ENCODE measurements around the gene PHOSPHO1.

GRCh38 chr17:49194297-49194607, 36.3 kb downstream of the PHOSPHO1 start:
- no peak for TF ChIP-seq CTCF (IDR thresholded peaks at IDR 0.05; ENCODE audit: poor library complexity)
- no peak for TF ChIP-seq EZH2 (IDR thresholded peaks at IDR 0.05; ENCODE audit: borderline replicate concordance)
- TF ChIP-seq EZH2phosphoT487 (IDR thresholded peaks at IDR 0.05; ENCODE audit: low read depth, severe bottlenecking, unreplicated experiment): no peak

Measured in hepatocyte (in vitro differentiated cells).